HCT116 (cell line): ENCODE data around the gene MAN2B2. TPM values are rescaled to one million over a fixed set of nuclear protein-coding genes. Genes with fewer than 3 reads are reported as not detected.

ENCODE experiments used
- ATAC-seq: fragments of 200-7000 bp; cut with Tn5 transposase; 2 replicates; pipeline ENCODE4 v1.9.1; 2020; ENCODE audit warnings: mild to moderate bottlenecking, moderate library complexity
- BruUV-seq: library from RNA; stranded (reverse); fragments of 400-500 nt; replicated peaks from 2 replicates; lab custom pipeline; 2021; lab: Mats Ljungman, UMichigan
- CTCF ChIA-PET: fragments of 300-600 bp; sonication (Branson Sonifier 250); formaldehyde crosslinking; loops from one replicate; lab custom pipeline; 2021; ENCODE audit warnings: antibody characterized with exemption; lab: Charles Lee
- POLR2A ChIA-PET: fragments of 300-600, 350-600 bp; sonication (Branson Sonifier 250); formaldehyde crosslinking; loops from one replicate; lab custom pipeline; 2021; ENCODE audit warnings: antibody characterized with exemption; lab: Charles Lee
- RAD21 ChIA-PET, 2 experiments: fragments of 300-600 bp; sonication (Branson Sonifier 250); formaldehyde crosslinking; loops; one replicate each; lab custom pipeline; 2023; ENCODE audit warnings: low total read pairs in 2 of 2; ENCODE audit not compliant: uncharacterized antibody in 2 of 2, unreplicated experiment in 2 of 2, low non-redundant PET in 1 of 2; lab: Charles Lee
- DNase-seq: peaks from one replicate; pipeline ENCODE4 v3.0.0-alpha.2; 2010; ENCODE audit warnings: low read depth, low spot score
- H2AFZ ChIP-seq: fragments of 200-600 bp; shearing (Covaris generic), sonication (generic); 2 replicates; pipeline ENCODE4 v1.6.1; 2017; ENCODE audit warnings: low read depth, mixed run types, mixed read lengths, antibody characterized with exemption, low read length; ENCODE audit not compliant: poor library complexity, severe bottlenecking
- H3K27ac ChIP-seq: 2 replicates; pipeline ENCODE4 v1.5.1; 2012; ENCODE audit warnings: low read depth, low read length
- H3K27me3 ChIP-seq: fragments of 200-600 bp; sonication (generic); 2 replicates; pipeline ENCODE4 v1.6.1; 2016; ENCODE audit warnings: mixed run types, low read length, mixed read lengths; ENCODE audit not compliant: insufficient read depth
- H3K36me3 ChIP-seq, 2 experiments: fragments of 200-500 bp in 1 of 2; fragments of 200-600 bp in 1 of 2; sonication (Bioruptor generic) in 1 of 2; sonication (generic) in 1 of 2; 2 replicates each; pipeline versions ENCODE4 v1.5.1 to v1.6.1; 2014 to 2016; ENCODE audit warnings: low read length in 2 of 2, inconsistent platforms in 1 of 2, mixed read lengths in 1 of 2, mixed run types in 1 of 2; ENCODE audit not compliant: insufficient read depth in 2 of 2, control insufficient read depth in 1 of 2
- H3K4me1 ChIP-seq, 2 experiments: fragments of 200-600 bp in 1 of 2; sonication (generic) in 1 of 2; 2 replicates each; pipeline versions ENCODE4 v1.5.1 to v1.6.1; 2012 to 2017; ENCODE audit warnings: low read length in 2 of 2, inconsistent platforms in 1 of 2, mild to moderate bottlenecking in 1 of 2, mixed read lengths in 1 of 2, mixed run types in 1 of 2, moderate library complexity in 1 of 2; ENCODE audit not compliant: insufficient read depth in 2 of 2, control insufficient read depth in 1 of 2
- H3K4me2 ChIP-seq: fragments of 200-600 bp; sonication (generic); 2 replicates; pipeline ENCODE4 v1.6.1; 2017; ENCODE audit warnings: mixed run types, low read length, mixed read lengths
- H3K4me3 ChIP-seq, 2 experiments: fragments of 200-600 bp in 1 of 2; sonication (generic) in 1 of 2; replicated peaks in 1 of 2; 2 replicates each; pipeline ENCODE4 v1.5.1; 2011 to 2016; ENCODE audit warnings: low read length in 2 of 2, control low read depth in 1 of 2, low read depth in 1 of 2, mild to moderate bottlenecking in 1 of 2, mixed read lengths in 1 of 2, mixed run types in 1 of 2
- H3K79me2 ChIP-seq: fragments of 200-600 bp; sonication (generic); 2 replicates; pipeline ENCODE4 v1.6.1; 2017; ENCODE audit warnings: mild to moderate bottlenecking, mixed run types, low read length, moderate library complexity, mixed read lengths; ENCODE audit not compliant: insufficient read depth
- H3K9ac ChIP-seq: fragments of 200-600 bp; sonication (generic); 2 replicates; pipeline ENCODE4 v1.6.1; 2016; ENCODE audit warnings: low read length, mixed read lengths
- H3K9me2 ChIP-seq: fragments of 200-600 bp; sonication (generic), shearing (Covaris generic); 2 replicates; pipeline ENCODE4 v1.6.1; 2017; ENCODE audit warnings: mixed run types, mild to moderate bottlenecking, moderate library complexity; ENCODE audit not compliant: insufficient read depth
- H3K9me3 ChIP-seq, 2 experiments: fragments of 200-500 bp in 1 of 2; fragments of 200-600 bp in 1 of 2; sonication (Bioruptor generic) in 1 of 2; sonication (generic) in 1 of 2; 2 replicates each; pipeline ENCODE4 v1.6.1; 2014 to 2017; ENCODE audit warnings: low read length in 2 of 2, mixed read lengths in 2 of 2, inconsistent platforms in 1 of 2, low read depth in 1 of 2, mild to moderate bottlenecking in 1 of 2, mixed run types in 1 of 2, moderate library complexity in 1 of 2; ENCODE audit not compliant: control insufficient read depth in 1 of 2, insufficient read depth in 1 of 2
- H4K20me1 ChIP-seq: fragments of 200-600 bp; sonication (generic), shearing (Covaris generic); 2 replicates; pipeline ENCODE4 v1.6.1; 2017; ENCODE audit warnings: mixed run types, mild to moderate bottlenecking, moderate library complexity; ENCODE audit not compliant: insufficient read depth
- CBX3 ChIP-seq: IDR thresholded peaks from 2 replicates; pipeline ENCODE4 v1.6.1; 2012; ENCODE audit warnings: low read depth
- CEBPB ChIP-seq: IDR thresholded peaks from 2 replicates; pipeline ENCODE4 v1.6.1; 2012; ENCODE audit warnings: low read depth
- EGR1 ChIP-seq: IDR thresholded peaks from 2 replicates; pipeline ENCODE4 v1.6.1; 2012; ENCODE audit warnings: low read depth
- ELF1 ChIP-seq: IDR thresholded peaks from 2 replicates; pipeline ENCODE4 v1.6.1; 2012; ENCODE audit warnings: low read depth, borderline replicate concordance
- EZH2phosphoT487 ChIP-seq: fragments of 200-600 bp; IDR thresholded peaks from 2 replicates; pipeline ENCODE4 v1.6.1; 2018; ENCODE audit warnings: antibody characterized with exemption, borderline replicate concordance
- FOSL1 ChIP-seq: IDR thresholded peaks from 2 replicates; pipeline ENCODE4 v1.6.1; 2012; ENCODE audit warnings: low read depth
- POLR2A ChIP-seq: IDR thresholded peaks from 2 replicates; pipeline ENCODE4 v1.7.0; 2011; ENCODE audit warnings: borderline replicate concordance; ENCODE audit not compliant: insufficient read depth, insufficient read length; ENCODE audit errors: extremely low read depth
- POLR2AphosphoS5 ChIP-seq: IDR thresholded peaks from 2 replicates; pipeline ENCODE4 v1.6.1; 2011; ENCODE audit warnings: mild to moderate bottlenecking, low read depth, low read length, moderate library complexity
- RAD21 ChIP-seq: IDR thresholded peaks from 2 replicates; pipeline ENCODE4 v1.6.1; 2012; ENCODE audit warnings: low read depth, mild to moderate bottlenecking
- SIN3A ChIP-seq: IDR thresholded peaks from 2 replicates; pipeline ENCODE4 v1.6.1; 2012; ENCODE audit warnings: low read depth
- SP1 ChIP-seq: IDR thresholded peaks from 2 replicates; pipeline ENCODE4 v1.6.1; 2012; ENCODE audit warnings: low read depth
- SRF ChIP-seq: IDR thresholded peaks from 2 replicates; pipeline ENCODE4 v1.6.1; 2012; ENCODE audit warnings: low read depth
- YY1 ChIP-seq: IDR thresholded peaks from 2 replicates; pipeline ENCODE4 v1.6.1; 2011; ENCODE audit warnings: low read length, low read depth, moderate library complexity, mild to moderate bottlenecking; ENCODE audit not compliant: insufficient replicate concordance; ENCODE audit errors: extremely low read depth
- ZFX ChIP-seq: fragments of 450-650 bp; IDR thresholded peaks from 2 replicates; pipeline ENCODE4 v1.6.1; 2017
- ZNF274 ChIP-seq: fragments of 200-500 bp; sonication (Bioruptor generic); IDR thresholded peaks from 2 replicates; pipeline ENCODE4 v1.6.1; 2014; ENCODE audit warnings: mild to moderate bottlenecking, low read depth, low read length, inconsistent platforms
- intact Hi-C: fragments of 100-400 bp; cut with micrococcal nuclease; formaldehyde crosslinking; loops from 2 replicates; pipeline ENCODE4 v1.10.0; 2022
- total RNA-seq: library from RNA; stranded (reverse); gene quantifications from one replicate; pipeline ENCODE4 v1.2.1, GENCODE V29; 2021; ENCODE audit not compliant: unreplicated experiment
- TF ChIP-seq, protein P1 (sequence below): IDR thresholded peaks from 2 replicates; pipeline ENCODE4 v1.6.1; 2012; ENCODE audit warnings: low read depth
- TF ChIP-seq, protein P2 (sequence below): IDR thresholded peaks from 2 replicates; pipeline ENCODE4 v1.6.1; 2011; ENCODE audit warnings: mild to moderate bottlenecking, low read length, moderate library complexity; ENCODE audit not compliant: insufficient replicate concordance; ENCODE audit errors: extremely low read depth
- TF ChIP-seq, protein P3 (sequence below), 3 experiments: fragments of 200-600 bp in 1 of 3; sonication (generic) in 1 of 3; IDR thresholded peaks in 2 of 3; conservative IDR thresholded peaks in 1 of 3; 2 replicates each; pipeline ENCODE4 v1.5.1; 2012 to 2017; ENCODE audit warnings: low read depth in 2 of 3, low read length in 2 of 3, antibody characterized with exemption in 1 of 3, borderline replicate concordance in 1 of 3, control low read depth in 1 of 3, mild to moderate bottlenecking in 1 of 3, mixed read lengths in 1 of 3, mixed run types in 1 of 3, moderate library complexity in 1 of 3; ENCODE audit not compliant: insufficient read depth in 1 of 3
- TF ChIP-seq, protein P4 (sequence below): IDR thresholded peaks from 2 replicates; pipeline ENCODE4 v1.6.1; 2012
- TF ChIP-seq, protein P5 (sequence below): IDR thresholded peaks from 2 replicates; pipeline ENCODE4 v1.6.1; 2012

The MAN2B2 gene
- total RNA-seq, 1 experiment from 2014 or later: 18.0 TPM

DNA sequence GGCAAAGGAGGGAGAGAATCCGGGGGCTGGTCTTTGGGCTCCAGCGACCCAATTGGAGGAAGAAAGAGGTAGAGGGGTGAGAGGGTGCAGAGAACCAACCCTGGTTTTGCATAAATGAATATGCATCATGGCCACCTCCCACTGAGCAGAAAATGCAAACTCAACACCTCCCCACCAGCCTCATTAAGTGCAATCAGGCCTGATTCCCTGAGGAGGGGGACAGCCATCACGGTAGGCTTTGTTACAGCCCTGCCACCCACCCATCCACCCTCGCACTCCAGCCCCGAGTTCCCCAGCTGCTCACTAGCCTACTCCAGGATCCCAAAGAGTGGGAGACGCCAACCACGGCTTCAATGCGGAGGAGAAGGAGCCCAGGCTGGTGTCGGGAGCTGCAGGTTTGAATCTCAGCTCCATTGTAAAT lies 48.3 kb upstream of the MAN2B2 start (continued):
- TF ChIP-seq, protein P1, sequence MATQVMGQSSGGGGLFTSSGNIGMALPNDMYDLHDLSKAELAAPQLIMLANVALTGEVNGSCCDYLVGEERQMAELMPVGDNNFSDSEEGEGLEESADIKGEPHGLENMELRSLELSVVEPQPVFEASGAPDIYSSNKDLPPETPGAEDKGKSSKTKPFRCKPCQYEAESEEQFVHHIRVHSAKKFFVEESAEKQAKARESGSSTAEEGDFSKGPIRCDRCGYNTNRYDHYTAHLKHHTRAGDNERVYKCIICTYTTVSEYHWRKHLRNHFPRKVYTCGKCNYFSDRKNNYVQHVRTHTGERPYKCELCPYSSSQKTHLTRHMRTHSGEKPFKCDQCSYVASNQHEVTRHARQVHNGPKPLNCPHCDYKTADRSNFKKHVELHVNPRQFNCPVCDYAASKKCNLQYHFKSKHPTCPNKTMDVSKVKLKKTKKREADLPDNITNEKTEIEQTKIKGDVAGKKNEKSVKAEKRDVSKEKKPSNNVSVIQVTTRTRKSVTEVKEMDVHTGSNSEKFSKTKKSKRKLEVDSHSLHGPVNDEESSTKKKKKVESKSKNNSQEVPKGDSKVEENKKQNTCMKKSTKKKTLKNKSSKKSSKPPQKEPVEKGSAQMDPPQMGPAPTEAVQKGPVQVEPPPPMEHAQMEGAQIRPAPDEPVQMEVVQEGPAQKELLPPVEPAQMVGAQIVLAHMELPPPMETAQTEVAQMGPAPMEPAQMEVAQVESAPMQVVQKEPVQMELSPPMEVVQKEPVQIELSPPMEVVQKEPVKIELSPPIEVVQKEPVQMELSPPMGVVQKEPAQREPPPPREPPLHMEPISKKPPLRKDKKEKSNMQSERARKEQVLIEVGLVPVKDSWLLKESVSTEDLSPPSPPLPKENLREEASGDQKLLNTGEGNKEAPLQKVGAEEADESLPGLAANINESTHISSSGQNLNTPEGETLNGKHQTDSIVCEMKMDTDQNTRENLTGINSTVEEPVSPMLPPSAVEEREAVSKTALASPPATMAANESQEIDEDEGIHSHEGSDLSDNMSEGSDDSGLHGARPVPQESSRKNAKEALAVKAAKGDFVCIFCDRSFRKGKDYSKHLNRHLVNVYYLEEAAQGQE: no peak

DNA sequence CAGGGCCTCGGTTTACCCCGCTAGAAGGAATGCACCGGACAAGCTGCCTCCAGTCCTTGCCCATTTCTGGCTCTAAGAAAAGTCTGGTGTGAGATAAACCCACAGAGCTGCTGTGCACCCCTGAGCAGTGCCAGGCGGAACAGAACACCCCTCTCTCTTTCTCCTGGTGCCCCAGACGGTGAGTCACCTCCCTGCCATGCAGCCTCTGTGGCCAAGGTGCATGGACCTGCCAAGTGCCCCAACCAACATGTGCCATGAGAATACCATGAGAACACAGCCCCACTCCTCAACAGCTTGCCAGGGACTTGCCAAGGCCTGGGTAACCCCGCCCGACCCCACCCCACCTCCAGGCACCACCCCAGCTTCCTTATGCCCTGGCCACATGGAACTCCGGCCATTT lies 47.7 kb upstream of the MAN2B2 start:
- no peaks in the 10 kb centered on the region for H4K20me1 ChIP-seq
- no peak overlapping the region for H3K27ac ChIP-seq
- H3K36me3 ChIP-seq: no peaks in the 10 kb centered on the region
- BruUV-seq: no TSS peak
- intact Hi-C loops: no loop called here
- POLR2A ChIA-PET: no interaction called here
- H3K9me3 ChIP-seq: no peaks in the 10 kb centered on the region
- H3K9ac ChIP-seq: no peak overlapping the region
- H3K79me2 ChIP-seq: no peaks in the 10 kb centered on the region
- no peaks in the 10 kb centered on the region for H3K9me2 ChIP-seq
- H3K4me1 ChIP-seq: peaks cover 0 to 6% of the 10 kb centered on the region in 2 experiments; a peak in 2 of 4 replicates
- H2AFZ ChIP-seq: no peak overlapping the region
- H3K4me2 ChIP-seq: no peak overlapping the region
- RAD21 ChIA-PET: no interaction called here
- DNase-seq: no peak
- ATAC-seq: no peak
- H3K4me3 ChIP-seq: no peak overlapping the region
- CTCF ChIA-PET: no interaction called here
- no peaks in the 10 kb centered on the region for H3K27me3 ChIP-seq
- TF ChIP-seq SIN3A (no peak), ZNF274 (no peak), SRF (no peak), FOSL1 (no peak), RAD21 (no peak), ELF1 (no peak), CEBPB (no peak), CBX3 (no peak), EZH2phosphoT487 (no peak), POLR2A (no peak), POLR2AphosphoS5 (no peak), SP1 (no peak), EGR1 (no peak), ZFX (no peak), YY1 (no peak)
- TF ChIP-seq, protein P2, sequence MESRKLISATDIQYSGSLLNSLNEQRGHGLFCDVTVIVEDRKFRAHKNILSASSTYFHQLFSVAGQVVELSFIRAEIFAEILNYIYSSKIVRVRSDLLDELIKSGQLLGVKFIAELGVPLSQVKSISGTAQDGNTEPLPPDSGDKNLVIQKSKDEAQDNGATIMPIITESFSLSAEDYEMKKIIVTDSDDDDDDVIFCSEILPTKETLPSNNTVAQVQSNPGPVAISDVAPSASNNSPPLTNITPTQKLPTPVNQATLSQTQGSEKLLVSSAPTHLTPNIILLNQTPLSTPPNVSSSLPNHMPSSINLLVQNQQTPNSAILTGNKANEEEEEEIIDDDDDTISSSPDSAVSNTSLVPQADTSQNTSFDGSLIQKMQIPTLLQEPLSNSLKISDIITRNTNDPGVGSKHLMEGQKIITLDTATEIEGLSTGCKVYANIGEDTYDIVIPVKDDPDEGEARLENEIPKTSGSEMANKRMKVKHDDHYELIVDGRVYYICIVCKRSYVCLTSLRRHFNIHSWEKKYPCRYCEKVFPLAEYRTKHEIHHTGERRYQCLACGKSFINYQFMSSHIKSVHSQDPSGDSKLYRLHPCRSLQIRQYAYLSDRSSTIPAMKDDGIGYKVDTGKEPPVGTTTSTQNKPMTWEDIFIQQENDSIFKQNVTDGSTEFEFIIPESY: no peak
- TF ChIP-seq, protein P3, sequence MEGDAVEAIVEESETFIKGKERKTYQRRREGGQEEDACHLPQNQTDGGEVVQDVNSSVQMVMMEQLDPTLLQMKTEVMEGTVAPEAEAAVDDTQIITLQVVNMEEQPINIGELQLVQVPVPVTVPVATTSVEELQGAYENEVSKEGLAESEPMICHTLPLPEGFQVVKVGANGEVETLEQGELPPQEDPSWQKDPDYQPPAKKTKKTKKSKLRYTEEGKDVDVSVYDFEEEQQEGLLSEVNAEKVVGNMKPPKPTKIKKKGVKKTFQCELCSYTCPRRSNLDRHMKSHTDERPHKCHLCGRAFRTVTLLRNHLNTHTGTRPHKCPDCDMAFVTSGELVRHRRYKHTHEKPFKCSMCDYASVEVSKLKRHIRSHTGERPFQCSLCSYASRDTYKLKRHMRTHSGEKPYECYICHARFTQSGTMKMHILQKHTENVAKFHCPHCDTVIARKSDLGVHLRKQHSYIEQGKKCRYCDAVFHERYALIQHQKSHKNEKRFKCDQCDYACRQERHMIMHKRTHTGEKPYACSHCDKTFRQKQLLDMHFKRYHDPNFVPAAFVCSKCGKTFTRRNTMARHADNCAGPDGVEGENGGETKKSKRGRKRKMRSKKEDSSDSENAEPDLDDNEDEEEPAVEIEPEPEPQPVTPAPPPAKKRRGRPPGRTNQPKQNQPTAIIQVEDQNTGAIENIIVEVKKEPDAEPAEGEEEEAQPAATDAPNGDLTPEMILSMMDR (IDR thresholded peaks at IDR 0.05 in 2 of 3, conservative IDR thresholded peaks at IDR 0.05 in 1 of 3; ENCODE audit: borderline replicate concordance in 1 of 3, insufficient read depth in 1 of 3, low read depth in 2 of 3, low read length in 2 of 3): no peak
- TF ChIP-seq, protein P4, sequence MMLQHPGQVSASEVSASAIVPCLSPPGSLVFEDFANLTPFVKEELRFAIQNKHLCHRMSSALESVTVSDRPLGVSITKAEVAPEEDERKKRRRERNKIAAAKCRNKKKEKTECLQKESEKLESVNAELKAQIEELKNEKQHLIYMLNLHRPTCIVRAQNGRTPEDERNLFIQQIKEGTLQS: no peak
- TF ChIP-seq, protein P5, sequence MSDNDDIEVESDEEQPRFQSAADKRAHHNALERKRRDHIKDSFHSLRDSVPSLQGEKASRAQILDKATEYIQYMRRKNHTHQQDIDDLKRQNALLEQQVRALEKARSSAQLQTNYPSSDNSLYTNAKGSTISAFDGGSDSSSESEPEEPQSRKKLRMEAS: no peak
